Measurements from ENCODE around the gene STAT2.

The STAT2 gene

DNA sequence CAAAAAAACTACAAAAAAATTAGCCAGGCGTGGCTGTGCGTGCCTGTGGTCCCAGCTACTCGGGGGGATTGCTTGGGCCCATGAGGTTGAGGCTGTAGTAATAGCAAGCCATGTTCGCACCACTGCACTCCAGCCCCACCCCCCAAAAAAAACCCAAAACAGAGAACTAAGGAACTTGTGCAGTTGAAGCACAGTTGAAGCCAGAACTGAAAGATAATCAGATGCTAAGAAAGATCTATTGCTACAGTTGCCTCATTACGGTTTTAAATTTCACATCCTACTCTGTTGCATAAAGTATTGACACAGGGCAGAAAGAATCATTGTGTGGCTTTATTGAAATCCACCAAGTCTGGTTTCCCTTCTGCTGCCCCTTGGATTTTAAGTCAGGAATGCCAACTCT lies 63.6 kb downstream of the STAT2 start:
- TF ChIP-seq, protein P1, sequence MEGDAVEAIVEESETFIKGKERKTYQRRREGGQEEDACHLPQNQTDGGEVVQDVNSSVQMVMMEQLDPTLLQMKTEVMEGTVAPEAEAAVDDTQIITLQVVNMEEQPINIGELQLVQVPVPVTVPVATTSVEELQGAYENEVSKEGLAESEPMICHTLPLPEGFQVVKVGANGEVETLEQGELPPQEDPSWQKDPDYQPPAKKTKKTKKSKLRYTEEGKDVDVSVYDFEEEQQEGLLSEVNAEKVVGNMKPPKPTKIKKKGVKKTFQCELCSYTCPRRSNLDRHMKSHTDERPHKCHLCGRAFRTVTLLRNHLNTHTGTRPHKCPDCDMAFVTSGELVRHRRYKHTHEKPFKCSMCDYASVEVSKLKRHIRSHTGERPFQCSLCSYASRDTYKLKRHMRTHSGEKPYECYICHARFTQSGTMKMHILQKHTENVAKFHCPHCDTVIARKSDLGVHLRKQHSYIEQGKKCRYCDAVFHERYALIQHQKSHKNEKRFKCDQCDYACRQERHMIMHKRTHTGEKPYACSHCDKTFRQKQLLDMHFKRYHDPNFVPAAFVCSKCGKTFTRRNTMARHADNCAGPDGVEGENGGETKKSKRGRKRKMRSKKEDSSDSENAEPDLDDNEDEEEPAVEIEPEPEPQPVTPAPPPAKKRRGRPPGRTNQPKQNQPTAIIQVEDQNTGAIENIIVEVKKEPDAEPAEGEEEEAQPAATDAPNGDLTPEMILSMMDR (IDR thresholded peaks at IDR 0.05), result no peak

DNA sequence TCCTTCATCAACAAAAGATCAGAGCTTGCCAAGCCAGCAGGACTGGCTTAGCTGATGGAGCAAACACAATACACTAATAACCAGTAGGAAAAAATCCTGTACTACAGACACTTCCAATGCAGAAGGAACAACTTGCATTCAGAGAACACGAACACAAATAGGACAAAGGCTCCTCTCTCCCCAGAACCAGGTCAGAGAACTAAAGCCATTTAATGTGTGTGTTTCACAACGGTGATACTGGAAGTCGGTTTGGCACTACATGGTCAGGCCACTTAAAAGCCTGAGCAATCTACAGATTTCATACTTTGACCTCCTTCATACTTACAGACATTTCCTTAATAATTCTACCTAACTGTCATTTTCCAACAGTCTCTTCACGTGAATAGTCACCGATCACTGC lies 66.1 kb downstream of the STAT2 start:
- TF ChIP-seq, protein P1 (IDR thresholded peaks at IDR 0.05), result no peak

Data from LNCAP (cell line).